HepG2 (cell line): Measurements from ENCODE around the gene FOXR1. TPM values are rescaled to one million over a fixed set of nuclear protein-coding genes. Genes with fewer than 3 reads are reported as not detected.

Experiments
- ATAC-seq: fragments of 200-7000 bp; cut with Tn5 transposase; 3 replicates; pipeline ENCODE4 v1.9.1; 2020; ENCODE audit warnings: mild to moderate bottlenecking, moderate library complexity
- BruUV-seq: library from RNA; stranded (reverse); fragments of 400-500 nt; replicated peaks from 2 replicates; lab custom pipeline; 2021; lab: Mats Ljungman, UMichigan
- CTCF ChIA-PET: fragments of 300-600 bp; formaldehyde crosslinking; extraction: SDS; loops from one replicate; lab custom pipeline; 2021; ENCODE audit warnings: low total read pairs, inconsistent platforms, low intra/inter-chr PET ratio; lab: Yijun Ruan, JAX
- POLR2A ChIA-PET: fragments of 350-600 bp; sonication (Branson Sonifier 250); formaldehyde crosslinking; loops from one replicate; lab custom pipeline; 2020; ENCODE audit warnings: antibody characterized with exemption, inconsistent platforms; lab: Yijun Ruan, JAX
- DNase-seq: peaks from one replicate; pipeline ENCODE4 v3.0.0-alpha.2; 2015; ENCODE audit warnings: low spot score
- FAIRE-seq: peaks from 3 replicates; lab custom pipeline; 2011; peaks lifted over from hg19 to GRCh38; lab: Jason Lieb, UNC
- H2AFZ ChIP-seq: one replicate; pipeline ENCODE4 v1.6.1; 2011; ENCODE audit warnings: low read length, inconsistent platforms
- H3K27ac ChIP-seq: fragments of 300-600 bp; 3 replicates; pipeline ENCODE4 v1.8.0; 2011; ENCODE audit warnings: mixed run types, mild to moderate bottlenecking, mixed read lengths, low read length, inconsistent platforms; ENCODE audit not compliant: insufficient read depth; ENCODE audit errors: extremely low read length
- H3K27me3 ChIP-seq, 2 experiments: fragments of 200-600 bp in 1 of 2; 2 replicates in 1 of 2; 3 replicates in 1 of 2; pipeline versions ENCODE4 v1.6.0 to v1.8.0; 2011; ENCODE audit warnings: low read length in 2 of 2, mild to moderate bottlenecking in 2 of 2, moderate library complexity in 2 of 2, inconsistent platforms in 1 of 2; ENCODE audit not compliant: insufficient read depth in 2 of 2, control insufficient read depth in 1 of 2
- H3K36me3 ChIP-seq, 2 experiments: fragments of 200-600 bp in 1 of 2; replicated peaks in 1 of 2; 2 replicates in 1 of 2; 3 replicates in 1 of 2; pipeline versions ENCODE4 v1.5.1 to v1.8.0; 2011; ENCODE audit warnings: low read length in 2 of 2, inconsistent platforms in 1 of 2; ENCODE audit not compliant: insufficient read depth in 2 of 2, control insufficient read depth in 1 of 2
- H3K4me1 ChIP-seq: 2 replicates; pipeline ENCODE4 v1.5.1; 2012; ENCODE audit warnings: low read length, inconsistent platforms; ENCODE audit not compliant: insufficient read depth
- H3K4me2 ChIP-seq: 2 replicates; pipeline ENCODE4 v1.6.0; 2011; ENCODE audit warnings: low read depth, low read length, inconsistent platforms
- H3K4me3 ChIP-seq, 3 experiments: fragments of 200-600 bp in 1 of 3; sonication (generic), shearing (Covaris generic) in 1 of 3; replicated peaks in 1 of 3; 2 replicates each; pipeline ENCODE4 v1.5.1; 2011 to 2016; ENCODE audit warnings: low read length in 3 of 3, inconsistent platforms in 2 of 3, low read depth in 2 of 3, mild to moderate bottlenecking in 2 of 3, control low read depth in 1 of 3, mixed read lengths in 1 of 3; ENCODE audit not compliant: insufficient read depth in 1 of 3
- H3K79me2 ChIP-seq: one replicate; pipeline ENCODE4 v1.6.1; 2011; ENCODE audit warnings: low read length, inconsistent platforms; ENCODE audit not compliant: insufficient read depth
- H3K9ac ChIP-seq: 2 replicates; pipeline ENCODE4 v1.6.0; 2011; ENCODE audit warnings: mild to moderate bottlenecking, low read depth, low read length, inconsistent platforms; ENCODE audit not compliant: insufficient read depth
- H3K9me3 ChIP-seq: 2 replicates; pipeline ENCODE4 v1.5.1; 2012; ENCODE audit warnings: mild to moderate bottlenecking, low read length
- H4K20me1 ChIP-seq: 2 replicates; pipeline ENCODE4 v1.6.0; 2011; ENCODE audit warnings: inconsistent platforms, mild to moderate bottlenecking, low read length, moderate library complexity; ENCODE audit not compliant: insufficient read depth
- BRCA1 ChIP-seq: sonication (generic); formaldehyde crosslinking; IDR thresholded peaks from 2 replicates; pipeline ENCODE4 v1.4.0; 2020; ENCODE audit warnings: missing genetic modification reagents
- HOXA5 ChIP-seq: sonication (generic); formaldehyde crosslinking; IDR thresholded peaks from 2 replicates; pipeline ENCODE4 v1.4.0; 2020; ENCODE audit warnings: missing genetic modification reagents
- ISL2 ChIP-seq: sonication (generic); formaldehyde crosslinking; IDR thresholded peaks from 2 replicates; pipeline ENCODE4 v1.5.0; 2020; ENCODE audit warnings: missing genetic modification reagents
- LRRFIP1 ChIP-seq: sonication (generic); formaldehyde crosslinking; conservative IDR thresholded peaks from 2 replicates; pipeline ENCODE4 v1.4.0; 2020; ENCODE audit warnings: missing genetic modification reagents
- NFE2L1 ChIP-seq: sonication (generic); formaldehyde crosslinking; IDR thresholded peaks from 2 replicates; pipeline ENCODE4 v1.4.0; 2020; ENCODE audit warnings: missing genetic modification reagents, mild to moderate bottlenecking, borderline replicate concordance
- PBX3 ChIP-seq: sonication (generic); formaldehyde crosslinking; IDR thresholded peaks from 2 replicates; pipeline ENCODE4 v1.8.1; 2023; ENCODE audit warnings: missing genetic modification reagents, inconsistent platforms, borderline replicate concordance
- RNF219 ChIP-seq: sonication (generic); formaldehyde crosslinking; IDR thresholded peaks from 2 replicates; pipeline ENCODE4 v1.5.0; 2020; ENCODE audit warnings: mild to moderate bottlenecking, missing genetic modification reagents
- SIN3A ChIP-seq: IDR thresholded peaks from 2 replicates; pipeline ENCODE4 v1.6.1; 2011; ENCODE audit warnings: low read depth, mild to moderate bottlenecking, control low read depth, low read length, borderline replicate concordance
- SOX6 ChIP-seq, 2 experiments: fragments of 450-650 bp in 1 of 2; sonication (generic) in 1 of 2; formaldehyde crosslinking in 1 of 2; IDR thresholded peaks; 2 replicates each; pipeline versions ENCODE4 v1.4.0 to v1.6.1; 2017 to 2020; ENCODE audit warnings: antibody characterized with exemption in 1 of 2, mild to moderate bottlenecking in 1 of 2, missing genetic modification reagents in 1 of 2
- ZFP90 ChIP-seq: sonication (generic); formaldehyde crosslinking; IDR thresholded peaks from 2 replicates; pipeline ENCODE4 v1.8.0; 2022; ENCODE audit warnings: missing genetic modification reagents, mild to moderate bottlenecking, inconsistent platforms, borderline replicate concordance
- WGBS: methylation state at CpG from one replicate; pipeline ENCODE4 v1.1.6; 2017; ENCODE audit warnings: low lambda C conversion rate; 5-methylcytosine and 5-hydroxymethylcytosine counted together
- in situ Hi-C: cut with HindIII; loops from 2 replicates; pipeline ENCODE4 v1.10.0; 2017; ENCODE audit warnings: low pct_unique_long_range_greater_than_20kb; ENCODE audit not compliant: extremely low pct_ligation_motif_present
- intact Hi-C: fragments of 100-400 bp; cut with micrococcal nuclease; formaldehyde crosslinking; loops from one replicate; pipeline ENCODE4 v1.10.0; 2022; ENCODE audit not compliant: unreplicated experiment
- polyA plus RNA-seq, 8 experiments: library from polyadenylated mRNA; depleted of rRNA in 3 of 8; stranded (reverse) in 7 of 8; unstranded in 1 of 8; fragments of >200 nt; fragmentation: Illumina TruSeq in 4 of 8; extraction: Trizol in 4 of 8; gene quantifications; 2 replicates each; pipeline versions ENCODE4 v1.2.1 to v1.2.3, GENCODE V29; 2011 to 2016; ENCODE audit warnings: low read depth in 4 of 8, missing spikeins in 1 of 8, mixed read lengths in 1 of 8; ENCODE audit not compliant: insufficient read depth in 1 of 8
- total RNA-seq, 5 experiments: library from RNA; depleted of rRNA; stranded (reverse); fragments of >200 nt; fragmentation: Illumina TruSeq; extraction: Trizol; gene quantifications; 2 replicates each; pipeline ENCODE4 v1.2.3, GENCODE V29; 2016; ENCODE audit warnings: low read depth in 1 of 5

The FOXR1 gene
- total and polyA plus RNA-seq, 2 of the 13 experiments (the other 11 are each of a cell fraction or from before 2014, with no cell fraction given), result not detected

- CTCF ChIA-PET, result no interaction called here
- POLR2A ChIA-PET, result no interaction called here
- BruUV-seq, result TSS peak; percentile 27
- WGBS, result 81% methylated on average over 1 of the region's 1 CpG
- no peak for FAIRE-seq
- no peaks in the 10 kb centered on the region for H4K20me1 ChIP-seq
- no peak for DNase-seq
- H3K79me2 ChIP-seq, result peaks cover 35% of the 10 kb centered on the region
- H3K4me1 ChIP-seq, result peaks cover 36% of the 10 kb centered on the region
- no peak overlapping the region for H2AFZ ChIP-seq
- no peak overlapping the region for H3K27ac ChIP-seq
- no peak overlapping the region for H3K9ac ChIP-seq
- no peak overlapping the region for H3K4me3 ChIP-seq
- no peak for ATAC-seq
- H3K36me3 ChIP-seq, result peaks cover 7 to 17% of the 10 kb centered on the region in 2 experiments; a peak in 3 of 5 replicates
- H3K27me3 ChIP-seq, result no peaks in the 10 kb centered on the region; a peak in 1 of 5 replicates
- H3K9me3 ChIP-seq, result no peaks in the 10 kb centered on the region
- in situ Hi-C loops, result no loop called here
- intact Hi-C loops, result no loop called here
- no peak overlapping the region for H3K4me2 ChIP-seq
- TF ChIP-seq SOX6 (IDR thresholded peaks at IDR 0.05), result no peak
- no peak for TF ChIP-seq SOX6 (CRISPR knock-in tag; IDR thresholded peaks at IDR 0.05)
- no peak for TF ChIP-seq NFE2L1 (CRISPR knock-in tag)
- TF ChIP-seq RNF219, result no peak
- TF ChIP-seq BRCA1, result no peak
- no peak for TF ChIP-seq PBX3
- TF ChIP-seq ISL2, result no peak
- TF ChIP-seq SIN3A, result no peak
- TF ChIP-seq ZFP90 (CRISPR knock-in tag), result no peak
- no peak for TF ChIP-seq LRRFIP1
- no peak for TF ChIP-seq HOXA5 (CRISPR knock-in tag)
Measured at GRCh38 chr11:119000906-119001305, 29.3 kb downstream of the FOXR1 start.
